ENCODE data around the gene YAP1. TPM values are rescaled to one million over a fixed set of nuclear protein-coding genes. Genes with fewer than 3 reads are reported as not detected.

Gene YAP1
- polyA plus RNA-seq, 3 donors, result not detected

DNA sequence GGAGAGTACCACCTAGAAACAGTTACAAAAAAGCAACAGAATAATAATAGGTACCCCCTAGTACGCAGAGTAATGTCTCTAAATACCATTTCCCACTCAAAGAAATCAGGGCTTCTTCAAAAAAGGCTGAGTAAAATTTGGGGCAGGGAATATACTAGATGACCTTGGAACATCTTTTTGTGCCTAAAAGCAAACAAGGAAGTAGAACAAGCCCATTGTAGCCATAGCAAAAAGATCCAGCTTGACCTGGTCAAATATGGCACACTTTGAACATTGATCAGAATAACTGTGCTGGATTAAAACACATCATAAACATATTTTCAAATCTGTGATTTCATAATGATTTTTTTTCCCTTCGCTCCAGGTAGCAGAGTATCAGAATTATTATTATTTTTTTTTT is 91.5 kb downstream of the YAP1 start:
- no peaks in the 10 kb centered on the region for H3K36me3 Mint-ChIP-seq
- TF ChIP-seq, protein P1, sequence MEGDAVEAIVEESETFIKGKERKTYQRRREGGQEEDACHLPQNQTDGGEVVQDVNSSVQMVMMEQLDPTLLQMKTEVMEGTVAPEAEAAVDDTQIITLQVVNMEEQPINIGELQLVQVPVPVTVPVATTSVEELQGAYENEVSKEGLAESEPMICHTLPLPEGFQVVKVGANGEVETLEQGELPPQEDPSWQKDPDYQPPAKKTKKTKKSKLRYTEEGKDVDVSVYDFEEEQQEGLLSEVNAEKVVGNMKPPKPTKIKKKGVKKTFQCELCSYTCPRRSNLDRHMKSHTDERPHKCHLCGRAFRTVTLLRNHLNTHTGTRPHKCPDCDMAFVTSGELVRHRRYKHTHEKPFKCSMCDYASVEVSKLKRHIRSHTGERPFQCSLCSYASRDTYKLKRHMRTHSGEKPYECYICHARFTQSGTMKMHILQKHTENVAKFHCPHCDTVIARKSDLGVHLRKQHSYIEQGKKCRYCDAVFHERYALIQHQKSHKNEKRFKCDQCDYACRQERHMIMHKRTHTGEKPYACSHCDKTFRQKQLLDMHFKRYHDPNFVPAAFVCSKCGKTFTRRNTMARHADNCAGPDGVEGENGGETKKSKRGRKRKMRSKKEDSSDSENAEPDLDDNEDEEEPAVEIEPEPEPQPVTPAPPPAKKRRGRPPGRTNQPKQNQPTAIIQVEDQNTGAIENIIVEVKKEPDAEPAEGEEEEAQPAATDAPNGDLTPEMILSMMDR (IDR thresholded peaks at IDR 0.05), result no peak

DNA sequence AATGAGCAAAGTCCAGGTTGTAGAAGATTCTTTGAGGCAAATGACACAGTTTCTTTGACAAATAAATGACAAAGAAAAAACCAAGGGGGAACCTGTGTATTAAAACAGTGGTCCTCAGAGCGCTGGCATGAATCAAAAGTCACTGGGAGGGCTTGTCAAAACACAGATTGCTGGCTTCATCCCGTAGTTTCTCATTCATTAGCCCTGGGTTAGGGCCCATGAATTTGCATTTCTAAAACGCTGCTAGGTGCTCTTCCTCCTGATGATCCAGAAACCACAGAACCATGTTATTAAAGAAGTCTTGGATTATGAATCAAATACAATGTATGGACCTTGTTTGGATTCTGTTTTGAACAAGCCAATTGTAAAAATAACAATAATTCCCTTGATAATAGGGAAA is 92.7 kb downstream of the YAP1 start:
- Histone ChIP-seq H4K20me1 (ENCODE audit: insufficient read depth, low read length) (no peaks in the 10 kb centered on the region), H3K9ac (ENCODE audit: insufficient read depth, low read length, poor library complexity, severe bottlenecking) (no peak overlapping the region), H3K4me2 (replicated peaks; ENCODE audit: extremely low read depth, low read length, poor library complexity, severe bottlenecking) (no peak overlapping the region), H3K27ac (ENCODE audit: low read depth in 1 of 2, low read length in 2 of 2) (no peak overlapping the region), H2AFZ (ENCODE audit: insufficient read depth, low read depth, low read length, poor library complexity, severe bottlenecking) (no peak overlapping the region), H3K9me3 (replicated peaks in 1 of 2; ENCODE audit: control insufficient read depth in 1 of 2, insufficient read depth in 1 of 2, low read length in 2 of 2) (no peaks in the 10 kb centered on the region), H3K4me3 (replicated peaks in 1 of 3; ENCODE audit: low read depth in 2 of 3, low read length in 3 of 3) (no peak overlapping the region), H3K4me1 (ENCODE audit: control insufficient read depth in 1 of 2, insufficient read depth in 2 of 2, low read length in 2 of 2) (no peaks in the 10 kb centered on the region), H3K36me3 (replicated peaks in 1 of 2; ENCODE audit: control insufficient read depth in 1 of 2, insufficient read depth in 2 of 2, low read length in 2 of 2) (no peaks in the 10 kb centered on the region), H3K79me2 (ENCODE audit: insufficient read depth, low read length) (no peaks in the 10 kb centered on the region), H3K27me3 (ENCODE audit: control insufficient read depth in 2 of 2, insufficient read depth in 2 of 2, low read length in 2 of 2) (peaks cover 4 to 5% of the 10 kb centered on the region in 2 donors)
- DNase-seq, result no peak
- Mint-ChIP-seq H3K36me3 (no peaks in the 10 kb centered on the region), H3K4me1 (no peaks in the 10 kb centered on the region), H3K9me3 (peaks cover 0 to 2% (median 0%) of the 10 kb centered on the region in 7 donors), H3K4me3 (no peak overlapping the region), H3K27ac (no peak overlapping the region), H3K27me3 (ENCODE audit: low read depth in 3 of 3) (peaks cover 2 to 8% (median 7%) of the 10 kb centered on the region in 3 donors)
- intact Hi-C loops (cut with micrococcal nuclease), result no loop called here
- 86% methylated on average over 2 of the region's 3 CpGs for WGBS (ENCODE audit: insufficient coverage)
- TF ChIP-seq, protein P1 (IDR thresholded peaks at IDR 0.05), result no peak

More for the DNA sequence above, 91.5 kb downstream of the YAP1 start:
- DNase-seq, result no peak
- H3K9ac ChIP-seq (ENCODE audit: insufficient read depth, low read length, poor library complexity, severe bottlenecking), result no peak overlapping the region
- Mint-ChIP-seq H3K27me3 (ENCODE audit: low read depth in 3 of 3) (peaks cover 2 to 8% (median 4%) of the 10 kb centered on the region in 3 donors), H3K4me3 (no peak overlapping the region), H3K9me3 (peaks cover 0 to 2% (median 0%) of the 10 kb centered on the region in 7 donors), H3K4me1 (no peaks in the 10 kb centered on the region), H3K27ac (no peak overlapping the region)
- H3K27ac ChIP-seq (ENCODE audit: low read depth in 1 of 2, low read length in 2 of 2), result no peak overlapping the region
- H3K9me3 ChIP-seq (replicated peaks in 1 of 2; ENCODE audit: control insufficient read depth in 1 of 2, insufficient read depth in 1 of 2, low read length in 2 of 2), result no peaks in the 10 kb centered on the region
- H3K36me3 ChIP-seq (replicated peaks in 1 of 2; ENCODE audit: control insufficient read depth in 1 of 2, insufficient read depth in 2 of 2, low read length in 2 of 2), result no peaks in the 10 kb centered on the region
- H4K20me1 ChIP-seq (ENCODE audit: insufficient read depth, low read length), result no peaks in the 10 kb centered on the region
- intact Hi-C loops (cut with micrococcal nuclease), result no loop called here
- no peaks in the 10 kb centered on the region for H3K79me2 ChIP-seq (ENCODE audit: insufficient read depth, low read length)
- H3K27me3 ChIP-seq (ENCODE audit: control insufficient read depth in 2 of 2, insufficient read depth in 2 of 2, low read length in 2 of 2), result peaks cover 4 to 7% of the 10 kb centered on the region in 2 donors
- no peak overlapping the region for H2AFZ ChIP-seq (ENCODE audit: insufficient read depth, low read depth, low read length, poor library complexity, severe bottlenecking)
- WGBS (ENCODE audit: insufficient coverage), result no CpG with 5 or more reads among the region's 2 CpGs
- H3K4me3 ChIP-seq (replicated peaks in 1 of 3; ENCODE audit: low read depth in 2 of 3, low read length in 3 of 3), result no peak overlapping the region
- no peak overlapping the region for H3K4me2 ChIP-seq (replicated peaks; ENCODE audit: extremely low read depth, low read length, poor library complexity, severe bottlenecking)
- no peaks in the 10 kb centered on the region for H3K4me1 ChIP-seq (ENCODE audit: control insufficient read depth in 1 of 2, insufficient read depth in 2 of 2, low read length in 2 of 2)

Data from CD14-positive monocyte (primary cell).